WTC11 (cell line): ENCODE measurements around the gene RNU2-1.
"Not testable (repeated sequence)": the region's sequence is repeated elsewhere in the genome, so short reads cannot be mapped to it uniquely, and the experiment has no call there.

ENCODE experiments used
- CTCF ChIP-seq: fragments of 200-600 bp; IDR thresholded peaks from 2 replicates; pipeline ENCODE4 v1.8.0; 2022; ENCODE audit warnings: antibody characterized with exemption
- MAX ChIP-seq: sonication (generic); formaldehyde crosslinking; IDR thresholded peaks from 2 replicates; pipeline ENCODE4 v1.8.0; 2022; ENCODE audit warnings: mild to moderate bottlenecking, missing genetic modification reagents
- TEAD4 ChIP-seq: sonication (generic); formaldehyde crosslinking; IDR thresholded peaks from 2 replicates; pipeline ENCODE4 v1.8.0; 2022; ENCODE audit warnings: mild to moderate bottlenecking, missing genetic modification reagents
- ZBTB43 ChIP-seq: sonication (generic); formaldehyde crosslinking; IDR thresholded peaks from 2 replicates; pipeline ENCODE4 v1.8.1; 2023; ENCODE audit warnings: mild to moderate bottlenecking, missing genetic modification reagents
- ZNF121 ChIP-seq: sonication (generic); formaldehyde crosslinking; IDR thresholded peaks from 2 replicates; pipeline ENCODE4 v1.8.0; 2023; ENCODE audit warnings: missing genetic modification reagents

- TF ChIP-seq CTCF; ZBTB43 (CRISPR knock-in tag); ZNF121; TEAD4; MAX: not testable (repeated sequence)
Observed at GRCh38 chr17:43239597-43239996, 5.8 kb upstream of the RNU2-1 start.
